Neural cell (in vitro differentiated cells): ENCODE results near the gene INTS12.

Source experiments
- EZH2 ChIP-seq: fragments of 200-600, 300-800 bp; shearing (Covaris generic), sonication (generic); IDR thresholded peaks from 2 replicates; pipeline ENCODE4 v1.6.1; 2014; ENCODE audit warnings: antibody characterized with exemption, low read length, borderline replicate concordance, mild to moderate bottlenecking; ENCODE audit not compliant: insufficient read depth, poor library complexity, severe bottlenecking
- POLR2AphosphoS5 ChIP-seq: IDR thresholded peaks from 2 replicates; pipeline ENCODE4 v1.6.1; 2012
- SMC3 ChIP-seq: fragments of 450-650 bp; conservative IDR thresholded peaks from 2 replicates; pipeline ENCODE4 v1.6.1; 2014; ENCODE audit warnings: antibody characterized with exemption, mild to moderate bottlenecking, moderate library complexity; ENCODE audit not compliant: poor library complexity
- TF ChIP-seq, protein P1 (sequence below): IDR thresholded peaks from 2 replicates; pipeline ENCODE4 v1.6.1; 2012; ENCODE audit warnings: borderline replicate concordance

DNA sequence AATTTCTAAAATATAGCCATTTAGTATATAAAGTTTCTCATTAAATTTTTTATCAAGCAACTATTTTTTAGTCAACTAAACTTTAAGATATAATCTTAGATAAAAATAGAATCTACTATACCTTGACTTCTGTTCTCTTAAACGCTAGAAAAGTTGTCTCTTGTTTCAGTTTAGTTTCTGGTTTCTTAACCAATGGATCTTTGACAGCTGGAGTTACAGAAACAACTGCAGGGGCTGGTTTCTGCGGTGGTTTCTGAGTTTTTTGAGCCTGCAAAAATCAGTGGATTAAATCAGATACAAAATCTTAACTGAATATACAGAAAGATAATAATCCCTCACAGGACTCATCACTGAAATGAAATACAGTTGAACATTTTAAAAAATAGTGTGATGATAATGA, 21.9 kb downstream of the INTS12 start:
- TF ChIP-seq EZH2 = no peak
- no peak for TF ChIP-seq POLR2AphosphoS5
- no peak for TF ChIP-seq SMC3
- TF ChIP-seq, protein P1, sequence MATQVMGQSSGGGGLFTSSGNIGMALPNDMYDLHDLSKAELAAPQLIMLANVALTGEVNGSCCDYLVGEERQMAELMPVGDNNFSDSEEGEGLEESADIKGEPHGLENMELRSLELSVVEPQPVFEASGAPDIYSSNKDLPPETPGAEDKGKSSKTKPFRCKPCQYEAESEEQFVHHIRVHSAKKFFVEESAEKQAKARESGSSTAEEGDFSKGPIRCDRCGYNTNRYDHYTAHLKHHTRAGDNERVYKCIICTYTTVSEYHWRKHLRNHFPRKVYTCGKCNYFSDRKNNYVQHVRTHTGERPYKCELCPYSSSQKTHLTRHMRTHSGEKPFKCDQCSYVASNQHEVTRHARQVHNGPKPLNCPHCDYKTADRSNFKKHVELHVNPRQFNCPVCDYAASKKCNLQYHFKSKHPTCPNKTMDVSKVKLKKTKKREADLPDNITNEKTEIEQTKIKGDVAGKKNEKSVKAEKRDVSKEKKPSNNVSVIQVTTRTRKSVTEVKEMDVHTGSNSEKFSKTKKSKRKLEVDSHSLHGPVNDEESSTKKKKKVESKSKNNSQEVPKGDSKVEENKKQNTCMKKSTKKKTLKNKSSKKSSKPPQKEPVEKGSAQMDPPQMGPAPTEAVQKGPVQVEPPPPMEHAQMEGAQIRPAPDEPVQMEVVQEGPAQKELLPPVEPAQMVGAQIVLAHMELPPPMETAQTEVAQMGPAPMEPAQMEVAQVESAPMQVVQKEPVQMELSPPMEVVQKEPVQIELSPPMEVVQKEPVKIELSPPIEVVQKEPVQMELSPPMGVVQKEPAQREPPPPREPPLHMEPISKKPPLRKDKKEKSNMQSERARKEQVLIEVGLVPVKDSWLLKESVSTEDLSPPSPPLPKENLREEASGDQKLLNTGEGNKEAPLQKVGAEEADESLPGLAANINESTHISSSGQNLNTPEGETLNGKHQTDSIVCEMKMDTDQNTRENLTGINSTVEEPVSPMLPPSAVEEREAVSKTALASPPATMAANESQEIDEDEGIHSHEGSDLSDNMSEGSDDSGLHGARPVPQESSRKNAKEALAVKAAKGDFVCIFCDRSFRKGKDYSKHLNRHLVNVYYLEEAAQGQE = no peak
